Psoas muscle (tissue), 8 donors: ENCODE results near the gene AP1M1. TPM values are rescaled to one million over a fixed set of nuclear protein-coding genes. Genes with fewer than 3 reads are reported as not detected.
A peak's percentile ranks its signal among the peaks of the same experiment; 100 is the strongest.

ENCODE experiments used
- ATAC-seq, 4 donors: fragments of 200-7000 bp; cut with Tn5 transposase; one replicate each; pipeline ENCODE4 v1.9.1; 2020; ENCODE audit warnings: moderate library complexity in 3 of 4, mild to moderate bottlenecking in 2 of 4
- DNase-seq, 2 donors: peaks; one replicate each; pipeline ENCODE4 v3.0.0-alpha.2; 2020
- H3K27ac ChIP-seq: fragments of 200-600 bp; one replicate; pipeline ENCODE4 v1.8.0; 2022
- H3K27me3 ChIP-seq, 3 donors: fragments of 200-600 bp in 1 of 3; one replicate each; pipeline versions ENCODE4 v1.6.1 to v1.8.0; 2013 to 2022; ENCODE audit warnings: low read length in 2 of 3, mild to moderate bottlenecking in 2 of 3, moderate library complexity in 1 of 3; ENCODE audit not compliant: insufficient read depth in 3 of 3
- H3K36me3 ChIP-seq, 2 donors: fragments of 200-600 bp in 1 of 2; one replicate each; pipeline versions ENCODE4 v1.6.1 to v1.8.0; 2013 to 2022; ENCODE audit warnings: low read depth in 1 of 2, mild to moderate bottlenecking in 1 of 2, moderate library complexity in 1 of 2; ENCODE audit not compliant: insufficient read depth in 1 of 2
- H3K4me1 ChIP-seq: fragments of 200-600 bp; one replicate; pipeline ENCODE4 v1.8.0; 2022
- H3K4me3 ChIP-seq: fragments of 200-600 bp; one replicate; pipeline ENCODE4 v1.8.0; 2022; ENCODE audit warnings: mild to moderate bottlenecking
- H3K9me3 ChIP-seq: fragments of 200-600 bp; one replicate; pipeline ENCODE4 v1.8.0; 2022
- WGBS, 3 donors: extraction: QIAGEN DNeasy Blood & Tissue Kit; methylation state at CpG; one replicate each; pipeline versions ENCODE4 v1.1.6 to v1.1.7; 2013; 5-methylcytosine and 5-hydroxymethylcytosine counted together
- intact Hi-C, 2 donors: fragments of 100-400 bp; cut with DNase I; formaldehyde crosslinking; loops; one replicate each; pipeline versions ENCODE4 v1.11.0 to v1.14.2; 2022
- polyA plus RNA-seq, 3 donors: library from polyadenylated mRNA; stranded (reverse); fragments of 200-250 nt; gene quantifications; one replicate each; pipeline ENCODE4 v1.2.3, GENCODE V29; 2013
- total RNA-seq, 4 donors: library from RNA; stranded (reverse); fragmentation: NEBNext Ultra II Directional in 2 of 4; extraction: Animal tissue kit (Norgen Biotek cat#: 25700) in 2 of 4; gene quantifications; one replicate each; pipeline versions ENCODE4 v1.2.1 to v1.2.4, GENCODE V29; 2021 to 2023
- TF ChIP-seq, protein P1 (sequence below): fragments of 200-600 bp; IDR thresholded peaks from one replicate; pipeline ENCODE4 v1.8.0; 2022; ENCODE audit warnings: antibody characterized with exemption
- donor health status: healthy with polysubstance abuse.
- donor health status: DM: no; HTN: no; CAD: no; lungs with moderate emphysema.
- donor health status: Bipolar disorder and iron deficiency.
- donor health status: healthy.
- donor health status: DM: yes; HTN: yes; CAD: no.
- donor health status: DM: no; HTN: no; CAD: no.
- donor health status: DM: no; HTN: no; CAD: no.
- donor health status: DM: yes; HTN: yes; CAD: no.

Gene AP1M1
- total and polyA plus RNA-seq, 7 donors, result 40.5 to 102 (median 51.0) TPM

GRCh38 chr19:16226184-16226591 is 28.5 kb downstream of the AP1M1 start:
- Histone ChIP-seq H3K9me3 (peaks cover 12% of the 10 kb centered on the region), H3K36me3 (peaks cover 9 to 93% of the 10 kb centered on the region in 2 donors), H3K27me3 (no peaks in the 10 kb centered on the region), H3K4me1 (no peaks in the 10 kb centered on the region), H3K4me3 (no peak overlapping the region), H3K27ac (no peak overlapping the region)
- WGBS, 3 donors, result 92 to 95% (median 95%) methylated on average over 16 of the region's 16 CpGs
- ATAC-seq, result no peak
- TF ChIP-seq, protein P1, sequence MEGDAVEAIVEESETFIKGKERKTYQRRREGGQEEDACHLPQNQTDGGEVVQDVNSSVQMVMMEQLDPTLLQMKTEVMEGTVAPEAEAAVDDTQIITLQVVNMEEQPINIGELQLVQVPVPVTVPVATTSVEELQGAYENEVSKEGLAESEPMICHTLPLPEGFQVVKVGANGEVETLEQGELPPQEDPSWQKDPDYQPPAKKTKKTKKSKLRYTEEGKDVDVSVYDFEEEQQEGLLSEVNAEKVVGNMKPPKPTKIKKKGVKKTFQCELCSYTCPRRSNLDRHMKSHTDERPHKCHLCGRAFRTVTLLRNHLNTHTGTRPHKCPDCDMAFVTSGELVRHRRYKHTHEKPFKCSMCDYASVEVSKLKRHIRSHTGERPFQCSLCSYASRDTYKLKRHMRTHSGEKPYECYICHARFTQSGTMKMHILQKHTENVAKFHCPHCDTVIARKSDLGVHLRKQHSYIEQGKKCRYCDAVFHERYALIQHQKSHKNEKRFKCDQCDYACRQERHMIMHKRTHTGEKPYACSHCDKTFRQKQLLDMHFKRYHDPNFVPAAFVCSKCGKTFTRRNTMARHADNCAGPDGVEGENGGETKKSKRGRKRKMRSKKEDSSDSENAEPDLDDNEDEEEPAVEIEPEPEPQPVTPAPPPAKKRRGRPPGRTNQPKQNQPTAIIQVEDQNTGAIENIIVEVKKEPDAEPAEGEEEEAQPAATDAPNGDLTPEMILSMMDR, result no peak
- peak in 1 of 2 donors; percentile 48 for DNase-seq
- intact Hi-C loops, result no loop called here

DNA sequence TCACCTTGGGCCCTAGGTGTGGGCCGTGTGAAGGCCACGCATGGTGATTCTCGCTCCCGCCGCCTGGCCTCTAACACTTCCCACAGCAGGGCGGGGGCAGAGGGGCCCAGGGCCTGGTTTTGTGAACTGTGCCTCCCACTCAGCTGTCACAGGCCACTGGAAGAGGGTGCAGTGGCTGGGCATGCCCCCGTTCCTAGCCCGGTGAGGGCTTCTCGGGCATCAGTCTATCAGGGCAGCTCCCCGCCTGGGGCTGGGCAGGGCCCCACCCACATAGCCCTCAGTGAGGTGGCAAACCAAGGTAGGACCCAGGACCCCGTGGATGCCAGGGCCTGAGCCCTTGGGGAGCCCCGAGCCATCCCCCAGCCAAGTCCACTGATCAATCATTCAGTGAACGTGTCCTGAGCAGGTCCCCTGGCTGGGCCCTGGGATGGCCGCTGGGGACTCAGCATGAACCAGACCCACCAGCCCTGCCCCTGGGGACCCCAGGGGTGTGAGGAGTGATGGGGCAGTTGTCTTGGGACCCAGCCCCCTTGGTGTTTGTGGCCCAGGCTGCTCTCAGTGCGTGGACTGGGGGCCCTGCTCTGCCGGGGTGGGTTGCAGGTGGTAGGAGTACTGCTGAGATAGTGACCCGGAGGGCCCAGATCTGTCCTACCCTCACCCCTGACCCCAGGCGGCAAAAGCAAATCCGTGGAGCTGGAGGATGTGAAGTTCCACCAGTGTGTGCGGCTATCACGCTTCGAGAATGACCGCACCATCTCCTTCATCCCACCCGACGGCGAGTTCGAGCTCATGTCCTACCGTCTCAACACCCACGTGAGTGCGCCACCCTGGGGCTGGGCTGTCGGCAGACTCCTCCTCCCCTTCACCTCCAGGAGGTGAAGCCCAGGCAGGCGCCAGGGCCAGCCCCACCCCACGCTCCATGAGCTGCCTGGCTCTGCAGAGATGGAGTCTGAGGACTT is 29.4 kb downstream of the AP1M1 start:
- intact Hi-C loops, result no loop called here
- Histone ChIP-seq H3K4me1 (no peaks in the 10 kb centered on the region), H3K27ac (no peak overlapping the region), H3K9me3 (peaks cover 2% of the 10 kb centered on the region), H3K36me3 (peaks cover 9 to 97% of the 10 kb centered on the region in 2 donors), H3K27me3 (no peaks in the 10 kb centered on the region), H3K4me3 (no peak overlapping the region)
- TF ChIP-seq, protein P1, result no peak
- 88 to 94% (median 90%) methylated on average over 32 to 33 of the region's 33 CpGs for WGBS, 3 donors
- DNase-seq (peak in 1 of 2 donors; percentile 47), ATAC-seq (no peak)

GRCh38 chr19:16227837-16228636 is 30.3 kb downstream of the AP1M1 start:
- ATAC-seq (no peak), DNase-seq (peak in 1 of 2 donors; percentile 46)
- 88 to 94% (median 93%) methylated on average over 21 of the region's 21 CpGs for WGBS, 3 donors
- intact Hi-C loops, result no loop called here
- TF ChIP-seq, protein P1, result no peak
- Histone ChIP-seq H3K36me3 (peaks cover 9 to 96% of the 10 kb centered on the region in 2 donors), H3K27me3 (no peaks in the 10 kb centered on the region), H3K27ac (no peak overlapping the region), H3K4me1 (no peaks in the 10 kb centered on the region), H3K9me3 (no peaks in the 10 kb centered on the region), H3K4me3 (no peak overlapping the region)

DNA sequence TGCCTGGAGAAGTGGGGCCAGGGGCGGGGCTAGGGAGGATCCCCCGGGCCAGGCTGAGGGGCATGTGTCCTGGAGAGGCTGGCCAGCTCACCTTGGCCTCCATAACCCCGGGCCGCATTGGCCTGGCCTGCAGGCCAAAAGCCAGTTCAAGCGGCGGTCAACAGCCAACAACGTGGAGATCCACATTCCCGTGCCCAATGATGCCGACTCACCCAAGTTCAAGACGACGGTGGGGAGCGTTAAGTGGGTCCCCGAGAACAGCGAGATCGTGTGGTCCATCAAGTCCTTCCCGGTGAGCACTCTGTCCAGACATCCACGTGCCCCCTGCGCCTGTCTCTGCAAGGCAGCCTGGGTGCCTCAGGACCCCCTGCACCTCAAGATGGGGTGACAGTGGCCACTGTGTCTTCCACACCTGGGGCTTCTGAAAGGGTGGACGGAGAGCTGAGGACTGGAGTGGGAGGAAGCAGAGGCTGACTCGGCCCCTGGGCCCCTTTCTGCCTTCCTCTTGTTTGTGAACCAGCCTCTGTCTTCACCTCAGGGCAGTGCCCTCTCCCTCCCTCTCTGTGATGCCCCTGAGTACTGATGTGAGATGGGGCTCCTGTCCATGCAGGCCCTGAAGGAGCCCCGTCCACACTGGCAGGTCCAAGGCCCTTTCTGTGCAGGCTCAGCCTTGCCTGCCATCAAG is 31.1 kb downstream of the AP1M1 start:
- intact Hi-C loops, result no loop called here
- ATAC-seq, result no peak
- Histone ChIP-seq H3K9me3 (no peaks in the 10 kb centered on the region), H3K4me3 (no peak overlapping the region), H3K27me3 (no peaks in the 10 kb centered on the region), H3K27ac (no peak overlapping the region), H3K36me3 (peaks cover 9 to 96% of the 10 kb centered on the region in 2 donors), H3K4me1 (no peaks in the 10 kb centered on the region)
- TF ChIP-seq, protein P1, result no peak
- 80 to 89% (median 88%) methylated on average over 19 to 21 of the region's 21 CpGs for WGBS, 3 donors
- no peak for DNase-seq
